ENCODE results near the gene FZD1. TPM values are rescaled to one million over a fixed set of nuclear protein-coding genes. Genes with fewer than 3 reads are reported as not detected.

The FZD1 gene
- total and polyA plus RNA-seq, 2 of the 13 experiments (the other 11 are each of a cell fraction or from before 2014, with no cell fraction given), result 0.22 to 0.80 TPM

GRCh38 chr7:91264046-91264923 is at the start of gene FZD1 (continued):
- TF ChIP-seq, protein P1, sequence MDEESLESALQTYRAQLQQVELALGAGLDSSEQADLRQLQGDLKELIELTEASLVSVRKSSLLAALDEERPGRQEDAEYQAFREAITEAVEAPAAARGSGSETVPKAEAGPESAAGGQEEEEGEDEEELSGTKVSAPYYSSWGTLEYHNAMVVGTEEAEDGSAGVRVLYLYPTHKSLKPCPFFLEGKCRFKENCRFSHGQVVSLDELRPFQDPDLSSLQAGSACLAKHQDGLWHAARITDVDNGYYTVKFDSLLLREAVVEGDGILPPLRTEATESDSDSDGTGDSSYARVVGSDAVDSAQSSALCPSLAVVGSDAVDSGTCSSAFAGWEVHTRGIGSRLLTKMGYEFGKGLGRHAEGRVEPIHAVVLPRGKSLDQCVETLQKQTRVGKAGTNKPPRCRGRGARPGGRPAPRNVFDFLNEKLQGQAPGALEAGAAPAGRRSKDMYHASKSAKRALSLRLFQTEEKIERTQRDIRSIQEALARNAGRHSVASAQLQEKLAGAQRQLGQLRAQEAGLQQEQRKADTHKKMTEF (CRISPR knock-in tag; IDR thresholded peaks at IDR 0.05), result peak; percentile 71
- peak; percentile 86 for TF ChIP-seq ELF3 (CRISPR knock-in tag; IDR thresholded peaks at IDR 0.05)
- no peak for TF ChIP-seq GFI1 (CRISPR knock-in tag; IDR thresholded peaks at IDR 0.05; ENCODE audit: borderline replicate concordance)
- TF ChIP-seq SALL2 (CRISPR knock-in tag; IDR thresholded peaks at IDR 0.05), result no peak
- TF ChIP-seq RFX3 (CRISPR knock-in tag; IDR thresholded peaks at IDR 0.05), result no peak
- TF ChIP-seq AHR (CRISPR knock-in tag; IDR thresholded peaks at IDR 0.05), result peak; percentile 29; the same call in 1 of the 2 replicates
- peak; percentile 70 for TF ChIP-seq RXRA (CRISPR knock-in tag; IDR thresholded peaks at IDR 0.05)
- TF ChIP-seq DDIT3 (CRISPR knock-in tag; IDR thresholded peaks at IDR 0.05), result no peak
- no peak for TF ChIP-seq SSRP1 (CRISPR knock-in tag; IDR thresholded peaks at IDR 0.05)
- TF ChIP-seq ZNF841 (CRISPR knock-in tag; IDR thresholded peaks at IDR 0.05; ENCODE audit: borderline replicate concordance), result no peak
- TF ChIP-seq ZNF567 (CRISPR knock-in tag; IDR thresholded peaks at IDR 0.05; ENCODE audit: borderline replicate concordance), result no peak
- TF ChIP-seq, protein P2, sequence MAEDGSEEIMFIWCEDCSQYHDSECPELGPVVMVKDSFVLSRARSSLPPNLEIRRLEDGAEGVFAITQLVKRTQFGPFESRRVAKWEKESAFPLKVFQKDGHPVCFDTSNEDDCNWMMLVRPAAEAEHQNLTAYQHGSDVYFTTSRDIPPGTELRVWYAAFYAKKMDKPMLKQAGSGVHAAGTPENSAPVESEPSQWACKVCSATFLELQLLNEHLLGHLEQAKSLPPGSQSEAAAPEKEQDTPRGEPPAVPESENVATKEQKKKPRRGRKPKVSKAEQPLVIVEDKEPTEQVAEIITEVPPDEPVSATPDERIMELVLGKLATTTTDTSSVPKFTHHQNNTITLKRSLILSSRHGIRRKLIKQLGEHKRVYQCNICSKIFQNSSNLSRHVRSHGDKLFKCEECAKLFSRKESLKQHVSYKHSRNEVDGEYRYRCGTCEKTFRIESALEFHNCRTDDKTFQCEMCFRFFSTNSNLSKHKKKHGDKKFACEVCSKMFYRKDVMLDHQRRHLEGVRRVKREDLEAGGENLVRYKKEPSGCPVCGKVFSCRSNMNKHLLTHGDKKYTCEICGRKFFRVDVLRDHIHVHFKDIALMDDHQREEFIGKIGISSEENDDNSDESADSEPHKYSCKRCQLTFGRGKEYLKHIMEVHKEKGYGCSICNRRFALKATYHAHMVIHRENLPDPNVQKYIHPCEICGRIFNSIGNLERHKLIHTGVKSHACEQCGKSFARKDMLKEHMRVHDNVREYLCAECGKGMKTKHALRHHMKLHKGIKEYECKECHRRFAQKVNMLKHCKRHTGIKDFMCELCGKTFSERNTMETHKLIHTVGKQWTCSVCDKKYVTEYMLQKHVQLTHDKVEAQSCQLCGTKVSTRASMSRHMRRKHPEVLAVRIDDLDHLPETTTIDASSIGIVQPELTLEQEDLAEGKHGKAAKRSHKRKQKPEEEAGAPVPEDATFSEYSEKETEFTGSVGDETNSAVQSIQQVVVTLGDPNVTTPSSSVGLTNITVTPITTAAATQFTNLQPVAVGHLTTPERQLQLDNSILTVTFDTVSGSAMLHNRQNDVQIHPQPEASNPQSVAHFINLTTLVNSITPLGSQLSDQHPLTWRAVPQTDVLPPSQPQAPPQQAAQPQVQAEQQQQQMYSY (CRISPR knock-in tag; IDR thresholded peaks at IDR 0.05), result no peak
- TF ChIP-seq RNF219 (CRISPR knock-in tag; IDR thresholded peaks at IDR 0.05), result no peak
- TF ChIP-seq HBP1 (CRISPR knock-in tag; IDR thresholded peaks at IDR 0.05; ENCODE audit: low read depth), result no peak
- TF ChIP-seq, protein P3, sequence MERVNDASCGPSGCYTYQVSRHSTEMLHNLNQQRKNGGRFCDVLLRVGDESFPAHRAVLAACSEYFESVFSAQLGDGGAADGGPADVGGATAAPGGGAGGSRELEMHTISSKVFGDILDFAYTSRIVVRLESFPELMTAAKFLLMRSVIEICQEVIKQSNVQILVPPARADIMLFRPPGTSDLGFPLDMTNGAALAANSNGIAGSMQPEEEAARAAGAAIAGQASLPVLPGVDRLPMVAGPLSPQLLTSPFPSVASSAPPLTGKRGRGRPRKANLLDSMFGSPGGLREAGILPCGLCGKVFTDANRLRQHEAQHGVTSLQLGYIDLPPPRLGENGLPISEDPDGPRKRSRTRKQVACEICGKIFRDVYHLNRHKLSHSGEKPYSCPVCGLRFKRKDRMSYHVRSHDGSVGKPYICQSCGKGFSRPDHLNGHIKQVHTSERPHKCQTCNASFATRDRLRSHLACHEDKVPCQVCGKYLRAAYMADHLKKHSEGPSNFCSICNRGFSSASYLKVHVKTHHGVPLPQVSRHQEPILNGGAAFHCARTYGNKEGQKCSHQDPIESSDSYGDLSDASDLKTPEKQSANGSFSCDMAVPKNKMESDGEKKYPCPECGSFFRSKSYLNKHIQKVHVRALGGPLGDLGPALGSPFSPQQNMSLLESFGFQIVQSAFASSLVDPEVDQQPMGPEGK (CRISPR knock-in tag; IDR thresholded peaks at IDR 0.05), result peak; percentile 56; the same call in 1 of the 2 replicates
- TF ChIP-seq ETV6 (CRISPR knock-in tag; conservative IDR thresholded peaks at IDR 0.05), result 0 out of 2 replicates have a peak, but pooled peaks have one; percentile 33
- TF ChIP-seq MED8 (CRISPR knock-in tag; IDR thresholded peaks at IDR 0.05; ENCODE audit: insufficient replicate concordance), result no peak
